Measurements from ENCODE around the gene EEF2K. TPM values are rescaled to one million over a fixed set of nuclear protein-coding genes. Genes with fewer than 3 reads are reported as not detected.

The EEF2K gene
- total and polyA plus RNA-seq, 7 donors: 3.6 to 54.8 (median 37.2) TPM

- TF ChIP-seq POLR2AphosphoS5 (IDR thresholded peaks at IDR 0.05): no peak
- no peak for TF ChIP-seq EP300 (IDR thresholded peaks at IDR 0.05)
- TF ChIP-seq CTCF (IDR thresholded peaks at IDR 0.05): no peak
- no peak for TF ChIP-seq POLR2A (IDR thresholded peaks at IDR 0.05)
- Histone ChIP-seq H3K27me3 (no peaks in the 10 kb centered on the region), H3K9me3 (no peaks in the 10 kb centered on the region), H3K36me3 (peaks cover 56 to 100% (median 86%) of the 10 kb centered on the region in 4 donors), H3K4me3 (no peak overlapping the region), H3K27ac (no peak overlapping the region), H3K4me1 (no peaks in the 10 kb centered on the region)
- no peak for DNase-seq
- intact Hi-C loops (cut with DNase I): no loop called here
- 97 to 98% methylated on average over 13 of the region's 13 CpGs for WGBS, 2 donors
Observed at GRCh38 chr16:22257440-22257839, 51.4 kb downstream of the EEF2K start.

- intact Hi-C loops (cut with DNase I): no loop called here
- DNase-seq: no peak
- Histone ChIP-seq H3K27ac (no peak overlapping the region), H3K36me3 (peaks cover 67 to 100% (median 81%) of the 10 kb centered on the region in 4 donors), H3K4me1 (no peaks in the 10 kb centered on the region), H3K27me3 (no peaks in the 10 kb centered on the region), H3K4me3 (no peak overlapping the region), H3K9me3 (no peaks in the 10 kb centered on the region)
- TF ChIP-seq CTCF (IDR thresholded peaks at IDR 0.05) (no peak), EP300 (IDR thresholded peaks at IDR 0.05) (no peak), POLR2A (IDR thresholded peaks at IDR 0.05) (no peak), POLR2AphosphoS5 (IDR thresholded peaks at IDR 0.05) (no peak)
- WGBS, 2 donors: 97% methylated on average over 3 of the region's 3 CpGs
Observed at GRCh38 chr16:22260490-22260889, 54.4 kb downstream of the EEF2K start.

- intact Hi-C loops (cut with DNase I): no loop called here
- TF ChIP-seq POLR2AphosphoS5 (IDR thresholded peaks at IDR 0.05) (no peak), POLR2A (IDR thresholded peaks at IDR 0.05) (no peak), CTCF (IDR thresholded peaks at IDR 0.05) (no peak), EP300 (IDR thresholded peaks at IDR 0.05) (no peak)
- peaks cover 70 to 100% (median 84%) of the 10 kb centered on the region in 4 donors for H3K36me3 ChIP-seq
- 82 to 89% methylated on average over 4 of the region's 4 CpGs for WGBS, 2 donors
- H3K9me3 ChIP-seq: no peaks in the 10 kb centered on the region
- no peaks in the 10 kb centered on the region for H3K27me3 ChIP-seq
- H3K4me1 ChIP-seq: no peaks in the 10 kb centered on the region
- DNase-seq: no peak
- no peak overlapping the region for H3K27ac ChIP-seq
- H3K4me3 ChIP-seq: no peak overlapping the region
Observed at GRCh38 chr16:22262460-22262859, 56.4 kb downstream of the EEF2K start.

- intact Hi-C loops (cut with DNase I): no loop called here
- no peak for TF ChIP-seq EP300 (IDR thresholded peaks at IDR 0.05)
- TF ChIP-seq POLR2A (IDR thresholded peaks at IDR 0.05): no peak
Observed at GRCh38 chr16:22264786-22265185, 58.7 kb downstream of the EEF2K start.

GRCh38 chr16:22265351-22265750, 59.3 kb downstream of the EEF2K start:
- 93 to 94% methylated on average over 5 of the region's 5 CpGs for WGBS, 2 donors
- Histone ChIP-seq H3K4me3 (no peak overlapping the region), H3K9me3 (no peaks in the 10 kb centered on the region), H3K4me1 (no peaks in the 10 kb centered on the region), H3K27me3 (no peaks in the 10 kb centered on the region), H3K27ac (no peak overlapping the region), H3K36me3 (peaks cover 52 to 100% (median 80%) of the 10 kb centered on the region in 4 donors)
- TF ChIP-seq EP300 (IDR thresholded peaks at IDR 0.05) (no peak), POLR2AphosphoS5 (IDR thresholded peaks at IDR 0.05) (no peak), POLR2A (IDR thresholded peaks at IDR 0.05) (no peak), CTCF (IDR thresholded peaks at IDR 0.05) (no peak)
- DNase-seq: no peak
- intact Hi-C loops (cut with DNase I): no loop called here

More at GRCh38 chr16:22264786-22265185, 58.7 kb downstream of the EEF2K start:
- H3K27me3 ChIP-seq: no peaks in the 10 kb centered on the region
- WGBS, 2 donors: 94% methylated on average over 7 of the region's 7 CpGs
- H3K27ac ChIP-seq: no peak overlapping the region
- H3K9me3 ChIP-seq: no peaks in the 10 kb centered on the region
- H3K4me3 ChIP-seq: no peak overlapping the region
- no peak for DNase-seq
- no peaks in the 10 kb centered on the region for H3K4me1 ChIP-seq
- peaks cover 57 to 100% (median 80%) of the 10 kb centered on the region in 4 donors for H3K36me3 ChIP-seq

Measured in sigmoid colon (tissue), 7 donors.